Midbrain (tissue), 1 donor: Measurements from ENCODE around the gene BET1L.
"Not testable (repeated sequence)": the region's sequence is repeated elsewhere in the genome, so short reads cannot be mapped to it uniquely, and the experiment has no call there.

Experiments
- DNase-seq: peaks from one replicate; lab custom pipeline; 2025; lab: John Stamatoyannopoulos, UW

The BET1L gene

GRCh38 chr11:227824-228379, 20.7 kb upstream of the BET1L start:
- DNase-seq = no peak

- no peak for DNase-seq
These were observed 18.7 kb upstream of the BET1L start for GRCh38 chr11:225734-226453.

- DNase-seq = no peak
These were observed 17.2 kb upstream of the BET1L start for GRCh38 chr11:224424-224823.

- no peak for DNase-seq
These were observed 16.7 kb upstream of the BET1L start for GRCh38 chr11:223884-224283.

GRCh38 chr11:223026-223789, 16.0 kb upstream of the BET1L start:
- no peak for DNase-seq

- DNase-seq = no peak
These were observed 15.0 kb upstream of the BET1L start for GRCh38 chr11:221998-222789.

- no peak for DNase-seq
These were observed 14.3 kb upstream of the BET1L start for GRCh38 chr11:221539-221938.

GRCh38 chr11:220641-221215, 13.5 kb upstream of the BET1L start:
- DNase-seq = not testable (repeated sequence)

GRCh38 chr11:218815-219593, 11.8 kb upstream of the BET1L start:
- no peak for DNase-seq

GRCh38 chr11:217704-218103, 10.5 kb upstream of the BET1L start:
- no peak for DNase-seq

- no peak for DNase-seq
These were observed 9.1 kb upstream of the BET1L start for GRCh38 chr11:216081-216974.

- no peak for DNase-seq
These were observed 8.4 kb upstream of the BET1L start for GRCh38 chr11:215581-216037.

GRCh38 chr11:214083-214482, 6.9 kb upstream of the BET1L start:
- no peak for DNase-seq

GRCh38 chr11:213111-213510, 5.9 kb upstream of the BET1L start:
- no peak for DNase-seq

GRCh38 chr11:212150-213100, 5.2 kb upstream of the BET1L start:
- DNase-seq = no peak

GRCh38 chr11:211741-212140, 4.5 kb upstream of the BET1L start:
- DNase-seq = no peak

- no peak for DNase-seq
These were observed 4.1 kb upstream of the BET1L start for GRCh38 chr11:211295-211694.

- DNase-seq = no peak
These were observed 3.6 kb upstream of the BET1L start for GRCh38 chr11:210803-211180.
